Uterus (tissue), 4 donors: ENCODE measurements around the gene PTPRM. TPM values are rescaled to one million over a fixed set of nuclear protein-coding genes. Genes with fewer than 3 reads are reported as not detected.

Source experiments
- DNase-seq, 2 donors: peaks; one replicate each; pipeline ENCODE4 v3.0.0-alpha.2; 2019 to 2020
- H3K27ac ChIP-seq, 2 donors: fragments of 200-600 bp; sonication (generic); 1 replicate in 1 of 2; 2 replicates in 1 of 2; pipeline ENCODE4 v1.5.1; 2016 to 2018
- H3K27me3 ChIP-seq, 2 donors: fragments of 200-600 bp; sonication (generic); one replicate each; pipeline ENCODE4 v1.5.1; 2018 to 2019; ENCODE audit warnings: control low read depth in 1 of 2
- H3K36me3 ChIP-seq, 2 donors: fragments of 200-600 bp; sonication (generic); one replicate each; pipeline ENCODE4 v1.5.1; 2019; ENCODE audit warnings: control low read depth in 1 of 2
- H3K4me1 ChIP-seq, 2 donors: fragments of 200-600 bp; sonication (generic); one replicate each; pipeline ENCODE4 v1.5.1; 2018 to 2019; ENCODE audit warnings: control low read depth in 1 of 2
- H3K4me3 ChIP-seq, 2 donors: fragments of 200-600 bp; sonication (generic); 1 replicate in 1 of 2; 2 replicates in 1 of 2; pipeline ENCODE4 v1.5.1; 2018 to 2019; ENCODE audit warnings: mild to moderate bottlenecking in 1 of 2
- H3K9me3 ChIP-seq, 2 donors: fragments of 200-600 bp; sonication (generic); one replicate each; pipeline ENCODE4 v1.5.1; 2019; ENCODE audit warnings: control low read depth in 1 of 2
- CTCF ChIP-seq, 4 experiments: fragments of 200-600 bp in 2 of 4; fragments of 450-650 bp in 2 of 4; sonication (generic) in 2 of 4; IDR thresholded peaks; one replicate each; pipeline ENCODE4 v1.5.1; 2016 to 2019; ENCODE audit warnings: antibody characterized with exemption in 4 of 4, mild to moderate bottlenecking in 2 of 4, moderate library complexity in 1 of 4
- POLR2A ChIP-seq, 2 donors: fragments of 450-650 bp; IDR thresholded peaks; one replicate each; pipeline ENCODE4 v1.6.1; 2016; ENCODE audit warnings: antibody characterized with exemption in 2 of 2, mild to moderate bottlenecking in 1 of 2, moderate library complexity in 1 of 2
- intact Hi-C: fragments of 100-400 bp; cut with DNase I; formaldehyde crosslinking; loops from one replicate; pipeline ENCODE4 v1.15.1; 2023; ENCODE audit warnings: low total_unique reads
- total RNA-seq, 4 donors: library from RNA; depleted of rRNA in 3 of 4; stranded (reverse); fragments of >200 nt in 3 of 4; gene quantifications; one replicate each; pipeline versions ENCODE4 v1.1.0 to v1.2.4, GENCODE V29; 2014 to 2023
- donor health status: DM: yes; HTN: yes; CAD: no.

Gene PTPRM
- total RNA-seq, 4 donors from 2014 or later: 62.0 to 127 (median 85.7) TPM

GRCh38 chr18:8217051-8217564 lies 650.0 kb downstream of the PTPRM start:
- DNase-seq: no peak

GRCh38 chr18:8218197-8218596 lies 651.1 kb downstream of the PTPRM start:
- no peaks in the 10 kb centered on the region for H3K9me3 ChIP-seq
- no peaks in the 10 kb centered on the region for H3K36me3 ChIP-seq
- no peak for TF ChIP-seq CTCF (IDR thresholded peaks at IDR 0.05)
- no peak for DNase-seq
- no peak overlapping the region for H3K4me3 ChIP-seq
- intact Hi-C loops: no loop called here
- no peaks in the 10 kb centered on the region for H3K27me3 ChIP-seq
- no peak overlapping the region for H3K27ac ChIP-seq
- no peaks in the 10 kb centered on the region for H3K4me1 ChIP-seq

More at GRCh38 chr18:8217051-8217564, 650.0 kb downstream of the PTPRM start:
- TF ChIP-seq POLR2A (IDR thresholded peaks at IDR 0.05): no peak
- no peak for TF ChIP-seq CTCF (IDR thresholded peaks at IDR 0.05)
- H3K4me1 ChIP-seq: no peaks in the 10 kb centered on the region
- no peaks in the 10 kb centered on the region for H3K27me3 ChIP-seq
- intact Hi-C loops: no loop called here
- no peak overlapping the region for H3K27ac ChIP-seq
- H3K9me3 ChIP-seq: no peaks in the 10 kb centered on the region
- H3K36me3 ChIP-seq: no peaks in the 10 kb centered on the region
- H3K4me3 ChIP-seq: no peak overlapping the region

GRCh38 chr18:8221452-8221851 lies 654.3 kb downstream of the PTPRM start:
- Histone ChIP-seq H3K36me3 (no peaks in the 10 kb centered on the region), H3K4me3 (no peak overlapping the region), H3K9me3 (peaks cover 0 to 4% of the 10 kb centered on the region in 2 donors), H3K4me1 (no peaks in the 10 kb centered on the region), H3K27me3 (no peaks in the 10 kb centered on the region), H3K27ac (no peak overlapping the region)
- no peak for DNase-seq
- intact Hi-C loops: no loop called here
- TF ChIP-seq POLR2A (IDR thresholded peaks at IDR 0.05) (no peak), CTCF (IDR thresholded peaks at IDR 0.05) (no peak)

GRCh38 chr18:8224576-8224975 lies 657.5 kb downstream of the PTPRM start:
- Histone ChIP-seq H3K9me3 (peaks cover 0 to 8% of the 10 kb centered on the region in 2 donors), H3K4me3 (no peak overlapping the region), H3K4me1 (no peaks in the 10 kb centered on the region), H3K27ac (no peak overlapping the region), H3K36me3 (no peaks in the 10 kb centered on the region), H3K27me3 (no peaks in the 10 kb centered on the region)
- no peak for DNase-seq
- no peak for TF ChIP-seq POLR2A (IDR thresholded peaks at IDR 0.05)
- no peak for TF ChIP-seq CTCF (IDR thresholded peaks at IDR 0.05)
- intact Hi-C loops: no loop called here

GRCh38 chr18:8229040-8229439 lies 661.9 kb downstream of the PTPRM start:
- no peaks in the 10 kb centered on the region for H3K4me1 ChIP-seq
- DNase-seq: no peak
- intact Hi-C loops: no loop called here
- H3K9me3 ChIP-seq: peaks cover 0 to 8% of the 10 kb centered on the region in 2 donors
- H3K36me3 ChIP-seq: no peaks in the 10 kb centered on the region
- no peak overlapping the region for H3K27ac ChIP-seq
- H3K27me3 ChIP-seq: no peaks in the 10 kb centered on the region
- no peak overlapping the region for H3K4me3 ChIP-seq
- TF ChIP-seq POLR2A (IDR thresholded peaks at IDR 0.05) (no peak), CTCF (IDR thresholded peaks at IDR 0.05) (no peak)
